Large intestine (tissue), 3 donors: ENCODE data around the gene CCDC192. TPM values are rescaled to one million over a fixed set of nuclear protein-coding genes. Genes with fewer than 3 reads are reported as not detected.
"Not testable (repeated sequence)": the region's sequence is repeated elsewhere in the genome, so short reads cannot be mapped to it uniquely, and the experiment has no call there.

ENCODE experiments used
- DNase-seq, 2 donors: peaks; one replicate each; pipeline versions ENCODE4 v3.0.0 to v3.0.0-alpha.2; 2013
- H3K27ac ChIP-seq: one replicate; pipeline ENCODE4 v1.5.1; 2013; ENCODE audit warnings: low read length
- H3K27me3 ChIP-seq: 2 replicates; pipeline ENCODE4 v1.6.1; 2013; ENCODE audit warnings: low read length; ENCODE audit not compliant: control insufficient read depth, insufficient read depth
- H3K36me3 ChIP-seq: 2 replicates; pipeline ENCODE4 v1.6.1; 2013; ENCODE audit warnings: low read length; ENCODE audit not compliant: control insufficient read depth, insufficient read depth
- H3K4me1 ChIP-seq: one replicate; pipeline ENCODE4 v1.6.1; 2013; ENCODE audit warnings: low read length; ENCODE audit not compliant: control insufficient read depth, insufficient read depth
- H3K4me3 ChIP-seq: one replicate; pipeline ENCODE4 v1.5.1; 2013; ENCODE audit warnings: low read length
- H3K9me3 ChIP-seq: one replicate; pipeline ENCODE4 v1.6.1; 2013; ENCODE audit warnings: mild to moderate bottlenecking, low read depth, low read length, moderate library complexity; ENCODE audit not compliant: control insufficient read depth
- WGBS: methylation state at CpG from one replicate; pipeline ENCODE4 v1.1.5; 2013; ENCODE audit warnings: low lambda C conversion rate; ENCODE audit not compliant: insufficient coverage; 5-methylcytosine and 5-hydroxymethylcytosine counted together
- polyA plus RNA-seq: library from polyadenylated mRNA; unstranded; fragments of 120-200 nt; gene quantifications from one replicate; pipeline ENCODE4 v1.2.1, GENCODE V29; 2013

Gene CCDC192
- polyA plus RNA-seq, 1 donor = 0.39 TPM

- Histone ChIP-seq H3K9me3 (peaks cover 3% of the 10 kb centered on the region), H3K4me3 (no peak overlapping the region), H3K27me3 (no peaks in the 10 kb centered on the region), H3K4me1 (no peaks in the 10 kb centered on the region), H3K36me3 (no peaks in the 10 kb centered on the region), H3K27ac (no peak overlapping the region)
- no peak for DNase-seq
- no CpG with 5 or more reads among the region's 6 CpGs for WGBS
Measured at GRCh38 chr5:127785098-127785927, 82.1 kb downstream of the CCDC192 start.

GRCh38 chr5:127791439-127791838, 88.2 kb downstream of the CCDC192 start:
- Histone ChIP-seq H3K27ac (no peak overlapping the region), H3K27me3 (no peaks in the 10 kb centered on the region), H3K36me3 (no peaks in the 10 kb centered on the region), H3K4me1 (no peaks in the 10 kb centered on the region), H3K4me3 (no peak overlapping the region), H3K9me3 (peaks cover 6% of the 10 kb centered on the region)
- WGBS = 100% methylated on average over 1 of the region's 1 CpG
- DNase-seq = no peak

GRCh38 chr5:127791908-127792307, 88.7 kb downstream of the CCDC192 start:
- not testable (repeated sequence) for DNase-seq, H3K4me3 ChIP-seq, H3K27me3 ChIP-seq, H3K36me3 ChIP-seq, H3K27ac ChIP-seq, H3K9me3 ChIP-seq, H3K4me1 ChIP-seq
- 100% methylated on average over 1 of the region's 2 CpGs for WGBS

- H3K36me3 ChIP-seq = no peaks in the 10 kb centered on the region
- H3K27me3 ChIP-seq = no peaks in the 10 kb centered on the region
- H3K4me1 ChIP-seq = no peaks in the 10 kb centered on the region
- DNase-seq = no peak
- H3K4me3 ChIP-seq = no peak overlapping the region
- peaks cover 3% of the 10 kb centered on the region for H3K9me3 ChIP-seq
- no peak overlapping the region for H3K27ac ChIP-seq
Measured at GRCh38 chr5:127793052-127793451, 89.9 kb downstream of the CCDC192 start.

GRCh38 chr5:127793879-127794278, 90.7 kb downstream of the CCDC192 start:
- H3K9me3 ChIP-seq = peaks cover 3% of the 10 kb centered on the region
- H3K27ac ChIP-seq = no peak overlapping the region
- no peaks in the 10 kb centered on the region for H3K27me3 ChIP-seq
- WGBS = no CpG with 5 or more reads among the region's 4 CpGs
- no peaks in the 10 kb centered on the region for H3K4me1 ChIP-seq
- H3K36me3 ChIP-seq = no peaks in the 10 kb centered on the region
- no peak overlapping the region for H3K4me3 ChIP-seq
- DNase-seq = no peak

GRCh38 chr5:127796211-127796610, 93.0 kb downstream of the CCDC192 start:
- Histone ChIP-seq H3K27me3 (no peaks in the 10 kb centered on the region), H3K4me3 (no peak overlapping the region), H3K36me3 (no peaks in the 10 kb centered on the region), H3K27ac (no peak overlapping the region), H3K9me3 (peaks cover 3% of the 10 kb centered on the region), H3K4me1 (no peaks in the 10 kb centered on the region)
- no peak for DNase-seq

GRCh38 chr5:127799293-127799905, 96.2 kb downstream of the CCDC192 start:
- no peaks in the 10 kb centered on the region for H3K27me3 ChIP-seq
- H3K27ac ChIP-seq = no peak overlapping the region
- H3K4me3 ChIP-seq = no peak overlapping the region
- H3K36me3 ChIP-seq = no peaks in the 10 kb centered on the region
- WGBS = 100% methylated on average over 2 of the region's 2 CpGs
- no peak for DNase-seq
- H3K4me1 ChIP-seq = no peaks in the 10 kb centered on the region
- no peaks in the 10 kb centered on the region for H3K9me3 ChIP-seq

- no peaks in the 10 kb centered on the region for H3K9me3 ChIP-seq
- DNase-seq = peak in 1 of 2 donors; percentile 9
- no peaks in the 10 kb centered on the region for H3K36me3 ChIP-seq
- no peaks in the 10 kb centered on the region for H3K4me1 ChIP-seq
- no peak overlapping the region for H3K4me3 ChIP-seq
- no peak overlapping the region for H3K27ac ChIP-seq
- WGBS = no CpG with 5 or more reads among the region's 2 CpGs
- no peaks in the 10 kb centered on the region for H3K27me3 ChIP-seq
Measured at GRCh38 chr5:127801751-127802476, 98.7 kb downstream of the CCDC192 start.

GRCh38 chr5:127802477-127802865, 99.3 kb downstream of the CCDC192 start:
- Histone ChIP-seq H3K4me1 (no peaks in the 10 kb centered on the region), H3K27me3 (no peaks in the 10 kb centered on the region)
- 22% methylated on average over 2 of the region's 3 CpGs for WGBS

GRCh38 chr5:127804886-127805426, 101.8 kb downstream of the CCDC192 start:
- Histone ChIP-seq H3K36me3 (no peaks in the 10 kb centered on the region), H3K27me3 (no peaks in the 10 kb centered on the region), H3K9me3 (no peaks in the 10 kb centered on the region), H3K4me1 (no peaks in the 10 kb centered on the region), H3K27ac (no peak overlapping the region), H3K4me3 (no peak overlapping the region)
- DNase-seq = no peak
- WGBS = no CpG with 5 or more reads among the region's 6 CpGs

More at GRCh38 chr5:127802477-127802865, 99.3 kb downstream of the CCDC192 start:
- Histone ChIP-seq H3K27ac (no peak overlapping the region), H3K4me3 (no peak overlapping the region), H3K9me3 (no peaks in the 10 kb centered on the region), H3K36me3 (no peaks in the 10 kb centered on the region)
- DNase-seq = no peak
